ENCODE measurements around the gene STAT5A.

STAT5A gene

GRCh38 chr17:42274812-42275526 lies 13.3 kb upstream of the STAT5A start:
- no peak for DNase-seq (ENCODE audit: low read depth in 2 of 2)
- TF ChIP-seq, protein P1, sequence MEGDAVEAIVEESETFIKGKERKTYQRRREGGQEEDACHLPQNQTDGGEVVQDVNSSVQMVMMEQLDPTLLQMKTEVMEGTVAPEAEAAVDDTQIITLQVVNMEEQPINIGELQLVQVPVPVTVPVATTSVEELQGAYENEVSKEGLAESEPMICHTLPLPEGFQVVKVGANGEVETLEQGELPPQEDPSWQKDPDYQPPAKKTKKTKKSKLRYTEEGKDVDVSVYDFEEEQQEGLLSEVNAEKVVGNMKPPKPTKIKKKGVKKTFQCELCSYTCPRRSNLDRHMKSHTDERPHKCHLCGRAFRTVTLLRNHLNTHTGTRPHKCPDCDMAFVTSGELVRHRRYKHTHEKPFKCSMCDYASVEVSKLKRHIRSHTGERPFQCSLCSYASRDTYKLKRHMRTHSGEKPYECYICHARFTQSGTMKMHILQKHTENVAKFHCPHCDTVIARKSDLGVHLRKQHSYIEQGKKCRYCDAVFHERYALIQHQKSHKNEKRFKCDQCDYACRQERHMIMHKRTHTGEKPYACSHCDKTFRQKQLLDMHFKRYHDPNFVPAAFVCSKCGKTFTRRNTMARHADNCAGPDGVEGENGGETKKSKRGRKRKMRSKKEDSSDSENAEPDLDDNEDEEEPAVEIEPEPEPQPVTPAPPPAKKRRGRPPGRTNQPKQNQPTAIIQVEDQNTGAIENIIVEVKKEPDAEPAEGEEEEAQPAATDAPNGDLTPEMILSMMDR (IDR thresholded peaks at IDR 0.05; ENCODE audit: low read depth, low read length), result no peak
- peak overlapping the region; percentile 77 to 84 for H3K4me3 ChIP-seq (replicated peaks in 1 of 2; ENCODE audit: low read depth in 2 of 2, low read length in 2 of 2)

DNA sequence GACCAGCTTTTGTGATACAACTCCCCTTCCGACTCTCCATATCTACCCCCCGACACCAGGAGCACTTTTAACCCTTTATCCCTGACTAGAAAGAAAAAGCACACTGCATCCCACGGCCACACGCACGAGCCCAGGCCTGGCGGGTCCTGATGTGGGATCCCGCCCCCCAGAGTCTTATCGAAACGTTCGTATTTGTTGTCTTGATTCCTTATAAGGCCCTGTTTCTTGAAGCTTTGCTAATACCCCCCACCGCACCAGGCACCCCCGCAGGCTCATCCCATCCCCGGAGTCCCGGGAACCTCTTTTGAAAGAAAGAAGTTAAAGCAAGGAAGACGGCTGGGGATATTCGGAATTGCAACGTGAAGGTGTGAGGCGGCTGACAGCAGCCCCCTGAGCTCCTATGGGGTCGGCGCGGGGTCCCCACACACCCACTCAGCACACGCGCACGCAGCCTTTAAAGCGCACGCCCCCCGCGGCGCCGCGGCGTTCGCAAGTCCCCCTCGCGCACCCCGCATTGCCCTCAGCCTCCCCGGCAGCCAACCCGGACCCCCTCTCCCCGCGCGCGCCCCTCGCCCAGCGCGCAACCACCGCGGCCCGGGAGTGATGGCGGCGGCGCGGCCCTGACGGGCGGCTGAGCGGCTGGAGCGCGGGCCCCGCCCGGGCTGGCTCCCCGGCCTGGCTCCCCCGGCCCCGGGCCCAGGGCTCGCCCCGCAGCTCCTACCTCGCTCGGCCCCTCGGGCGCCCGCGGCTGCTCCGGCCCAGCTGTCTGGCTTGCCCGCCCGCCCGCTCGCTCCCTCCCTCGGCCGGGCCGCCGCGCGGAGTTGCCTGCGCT lies 12.6 kb upstream of the STAT5A start:
- DNase-seq (ENCODE audit: low read depth in 2 of 2), result peak; percentile 33 to 48
- TF ChIP-seq, protein P1 (IDR thresholded peaks at IDR 0.05; ENCODE audit: low read depth, low read length), result no peak
- peak overlapping the region; percentile 77 to 84 for H3K4me3 ChIP-seq (replicated peaks in 1 of 2; ENCODE audit: low read depth in 2 of 2, low read length in 2 of 2)

DNA sequence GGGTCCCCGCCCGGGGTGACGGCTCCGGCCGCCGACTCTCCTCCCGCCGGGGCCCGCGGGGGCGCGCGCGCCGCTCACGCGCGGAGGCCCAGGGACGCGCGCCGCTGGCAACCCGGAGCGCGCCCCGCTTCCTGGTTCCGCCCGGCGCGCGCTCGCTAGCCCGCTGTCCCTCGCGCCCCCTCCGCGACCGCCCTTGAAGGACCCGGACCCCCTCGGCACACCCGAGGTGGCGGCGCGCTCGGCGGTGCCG lies 12.0 kb upstream of the STAT5A start, which contains the start of gene STAT5B:
Gene STAT5B (minus strand): TSS at position 33 of the 250 bp plus-strand sequence. CDS start 44,264 bp downstream, outside the sequence.
- TF ChIP-seq, protein P1 (IDR thresholded peaks at IDR 0.05; ENCODE audit: low read depth, low read length), result no peak
- DNase-seq (ENCODE audit: low read depth in 2 of 2), result peak; percentile 45 to 70
- H3K4me3 ChIP-seq (replicated peaks in 1 of 2; ENCODE audit: low read depth in 2 of 2, low read length in 2 of 2), result peak within 1 kb of the TSS; percentile 77 to 84

DNA sequence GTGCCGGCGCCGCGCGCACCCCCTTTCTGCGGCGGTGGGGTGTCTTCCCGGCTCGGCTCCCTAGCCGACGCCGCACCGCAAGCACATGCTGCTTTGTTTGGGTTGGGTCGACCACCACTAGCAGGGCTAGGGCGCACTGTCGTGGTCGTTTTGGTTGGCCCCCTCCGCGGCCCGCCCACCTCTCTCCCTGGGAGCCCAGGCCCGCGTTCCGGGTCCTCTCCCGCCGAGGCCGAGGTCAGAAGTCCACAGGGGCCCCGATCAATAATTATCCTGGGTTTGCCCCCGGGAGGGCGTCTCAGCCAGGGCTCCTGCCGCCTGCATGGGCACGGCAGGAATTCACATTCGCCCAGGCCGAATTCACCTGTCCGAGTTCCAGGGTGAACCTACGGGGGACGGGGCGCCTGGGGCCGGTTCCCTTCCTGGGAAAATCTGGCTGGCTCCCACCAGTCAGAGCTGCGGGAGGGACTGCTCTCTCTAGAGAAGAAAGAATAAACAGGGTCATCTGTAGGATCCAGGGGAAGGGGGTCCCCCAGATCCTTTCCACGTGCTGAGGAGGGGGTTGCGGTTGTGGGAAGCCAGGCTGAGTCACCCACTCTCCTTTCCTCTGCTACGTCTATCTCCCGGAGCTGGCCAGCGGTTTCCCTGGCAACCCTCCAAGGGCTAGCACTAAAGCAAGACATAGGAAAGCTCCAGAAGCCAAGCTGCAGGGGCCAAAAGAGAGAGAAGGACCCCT lies 11.5 kb upstream of the STAT5A start:
- peak overlapping the region; percentile 56 to 84 for H3K4me3 ChIP-seq (replicated peaks in 1 of 2; ENCODE audit: low read depth in 2 of 2, low read length in 2 of 2)
- TF ChIP-seq, protein P1 (IDR thresholded peaks at IDR 0.05; ENCODE audit: low read depth, low read length), result no peak
- peak; percentile 83 to 89 for DNase-seq (ENCODE audit: low read depth in 2 of 2)

DNA sequence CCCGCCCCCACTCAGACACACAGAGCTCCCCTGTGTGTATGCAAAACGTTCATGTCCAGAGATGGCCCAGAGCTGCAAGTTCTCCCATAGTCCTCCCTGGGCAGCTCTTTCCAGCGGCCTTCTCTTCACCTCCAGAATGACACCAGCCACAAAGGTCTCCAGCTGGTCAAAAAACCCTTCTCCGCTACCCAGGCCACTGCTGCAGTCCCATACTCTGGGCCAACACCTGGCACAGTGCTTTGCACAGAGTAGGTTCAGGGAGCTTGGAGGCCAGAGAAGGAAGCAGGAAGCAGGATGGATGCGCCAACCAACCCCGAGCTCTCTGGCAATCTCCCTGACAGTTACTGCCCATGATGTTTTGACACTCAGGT lies 11.0 kb upstream of the STAT5A start:
- no peak for DNase-seq (ENCODE audit: low read depth in 2 of 2)
- TF ChIP-seq, protein P1 (IDR thresholded peaks at IDR 0.05; ENCODE audit: low read depth, low read length), result no peak
- no peak overlapping the region for H3K4me3 ChIP-seq (replicated peaks in 1 of 2; ENCODE audit: low read depth in 2 of 2, low read length in 2 of 2)

- DNase-seq (ENCODE audit: low read depth in 2 of 2), result no peak
- TF ChIP-seq, protein P1 (IDR thresholded peaks at IDR 0.05; ENCODE audit: low read depth, low read length), result no peak
- no peak overlapping the region for H3K4me3 ChIP-seq (replicated peaks in 1 of 2; ENCODE audit: low read depth in 2 of 2, low read length in 2 of 2)
Observed at GRCh38 chr17:42279776-42280630, 8.3 kb upstream of the STAT5A start.
